D721Med (cell line): ENCODE data around the gene FAM163A.

Experiments
- DNase-seq: peaks from one replicate; pipeline ENCODE4 v3.0.0; 2011; ENCODE audit warnings: low spot score; ENCODE audit not compliant: insufficient read length
- FAIRE-seq: peaks from 2 replicates; lab custom pipeline; 2011; peaks lifted over from hg19 to GRCh38; lab: Jason Lieb, UNC
- CTCF ChIP-seq: IDR thresholded peaks from 2 replicates; pipeline ENCODE4 v1.5.1; 2012; ENCODE audit warnings: mild to moderate bottlenecking, control low read depth; ENCODE audit not compliant: insufficient read depth; ENCODE audit errors: missing control alignments

FAM163A gene

GRCh38 chr1:179767177-179767581 is 24.1 kb downstream of the FAM163A start:
- DNase-seq, result no peak
- no peak for FAIRE-seq
- TF ChIP-seq CTCF, result no peak

- TF ChIP-seq CTCF, result no peak
- peak; percentile 11 for FAIRE-seq
- DNase-seq, result no peak
Measured at GRCh38 chr1:179767996-179768395, 24.9 kb downstream of the FAM163A start.

- FAIRE-seq, result no peak
- TF ChIP-seq CTCF, result no peak
- DNase-seq, result no peak
Measured at GRCh38 chr1:179770887-179771502, 27.9 kb downstream of the FAM163A start.

GRCh38 chr1:179773264-179773663 is 30.2 kb downstream of the FAM163A start:
- FAIRE-seq, result no peak
- TF ChIP-seq CTCF, result no peak
- DNase-seq, result no peak

- FAIRE-seq (no peak), DNase-seq (no peak)
- TF ChIP-seq CTCF, result no peak
Measured at GRCh38 chr1:179774000-179774399, 30.9 kb downstream of the FAM163A start.

- FAIRE-seq (no peak), DNase-seq (no peak)
- TF ChIP-seq CTCF, result no peak
Measured at GRCh38 chr1:179774566-179774965, 31.5 kb downstream of the FAM163A start.

- DNase-seq, result no peak
- FAIRE-seq, result no peak
Measured at GRCh38 chr1:179775009-179775408, 31.9 kb downstream of the FAM163A start.

More at GRCh38 chr1:179775009-179775408, 31.9 kb downstream of the FAM163A start:
- no peak for TF ChIP-seq CTCF
